MM.1S (cell line): Measurements from ENCODE around the gene PRKCE.

ENCODE experiments used
- DNase-seq: peaks from one replicate; pipeline ENCODE4 v3.0.0-alpha.2; 2015
- H2AFZ ChIP-seq: fragments of 300-600 bp; sonication (generic); 2 replicates; pipeline ENCODE4 v1.6.0; 2016; ENCODE audit warnings: antibody characterized with exemption, low read length
- H3F3A ChIP-seq: fragments of 300-600 bp; sonication (generic); 2 replicates; pipeline ENCODE4 v1.6.1; 2016; ENCODE audit warnings: mild to moderate bottlenecking, antibody characterized with exemption, low read length, moderate library complexity, mixed read lengths; ENCODE audit not compliant: insufficient read depth
- H3K27ac ChIP-seq: fragments of 300-600 bp; sonication (generic); 2 replicates; pipeline ENCODE4 v1.5.1; 2016; ENCODE audit warnings: mild to moderate bottlenecking, low read length
- H3K27me3 ChIP-seq: fragments of 300-600 bp; sonication (generic); replicated peaks from 2 replicates; pipeline ENCODE4 v1.6.0; 2016; ENCODE audit warnings: low read length; ENCODE audit not compliant: insufficient read depth
- H3K36me3 ChIP-seq: fragments of 300-600 bp; sonication (generic); replicated peaks from 2 replicates; pipeline ENCODE4 v1.6.1; 2016; ENCODE audit warnings: mild to moderate bottlenecking, low read length, mixed read lengths; ENCODE audit not compliant: insufficient read depth
- H3K4me1 ChIP-seq: fragments of 300-600 bp; sonication (generic); 2 replicates; pipeline ENCODE4 v1.6.1; 2016; ENCODE audit warnings: low read length, mixed read lengths
- H3K4me2 ChIP-seq: fragments of 300-600 bp; sonication (generic); 2 replicates; pipeline ENCODE4 v1.6.0; 2016; ENCODE audit warnings: low read depth, low read length
- H3K4me3 ChIP-seq: fragments of 300-600 bp; sonication (generic); 2 replicates; pipeline ENCODE4 v1.5.1; 2016; ENCODE audit warnings: low read length, mixed read lengths
- H3K79me2 ChIP-seq: fragments of 300-600 bp; sonication (generic); 2 replicates; pipeline ENCODE4 v1.6.1; 2016; ENCODE audit warnings: mixed run types, low read length, mixed read lengths
- H3K9ac ChIP-seq: fragments of 300-600 bp; sonication (generic); 2 replicates; pipeline ENCODE4 v1.6.1; 2016; ENCODE audit warnings: low read length, mixed read lengths
- H3K9me2 ChIP-seq: fragments of 300-600 bp; sonication (generic); replicated peaks from 2 replicates; pipeline ENCODE4 v1.6.1; 2016; ENCODE audit warnings: mild to moderate bottlenecking, low read length, mixed read lengths; ENCODE audit not compliant: insufficient read depth
- H3K9me3 ChIP-seq: fragments of 300-600 bp; sonication (generic); replicated peaks from 2 replicates; pipeline ENCODE4 v1.6.1; 2016; ENCODE audit warnings: mild to moderate bottlenecking, low read length, mixed read lengths; ENCODE audit not compliant: insufficient read depth
- H4K20me1 ChIP-seq: fragments of 300-600 bp; sonication (generic); 2 replicates; pipeline ENCODE4 v1.6.1; 2016; ENCODE audit warnings: mild to moderate bottlenecking, low read length, moderate library complexity, mixed read lengths; ENCODE audit not compliant: insufficient read depth
- EZH2 ChIP-seq: fragments of 300-600 bp; sonication (generic); optimal IDR thresholded peaks from 2 replicates; pipeline ENCODE3; 2017; ENCODE audit warnings: low read depth, mild to moderate bottlenecking, antibody characterized with exemption, low read length, mixed read lengths
- EZH2phosphoT487 ChIP-seq: fragments of 300-600 bp; sonication (generic); IDR thresholded peaks from 2 replicates; pipeline ENCODE4 v1.6.1; 2018; ENCODE audit warnings: antibody characterized with exemption, low read length
- TF ChIP-seq, protein P1 (sequence below): fragments of 300-600 bp; sonication (generic); IDR thresholded peaks from 2 replicates; pipeline ENCODE4 v1.5.1; 2016; ENCODE audit warnings: antibody characterized with exemption, low read length, mixed read lengths

PRKCE gene

DNA sequence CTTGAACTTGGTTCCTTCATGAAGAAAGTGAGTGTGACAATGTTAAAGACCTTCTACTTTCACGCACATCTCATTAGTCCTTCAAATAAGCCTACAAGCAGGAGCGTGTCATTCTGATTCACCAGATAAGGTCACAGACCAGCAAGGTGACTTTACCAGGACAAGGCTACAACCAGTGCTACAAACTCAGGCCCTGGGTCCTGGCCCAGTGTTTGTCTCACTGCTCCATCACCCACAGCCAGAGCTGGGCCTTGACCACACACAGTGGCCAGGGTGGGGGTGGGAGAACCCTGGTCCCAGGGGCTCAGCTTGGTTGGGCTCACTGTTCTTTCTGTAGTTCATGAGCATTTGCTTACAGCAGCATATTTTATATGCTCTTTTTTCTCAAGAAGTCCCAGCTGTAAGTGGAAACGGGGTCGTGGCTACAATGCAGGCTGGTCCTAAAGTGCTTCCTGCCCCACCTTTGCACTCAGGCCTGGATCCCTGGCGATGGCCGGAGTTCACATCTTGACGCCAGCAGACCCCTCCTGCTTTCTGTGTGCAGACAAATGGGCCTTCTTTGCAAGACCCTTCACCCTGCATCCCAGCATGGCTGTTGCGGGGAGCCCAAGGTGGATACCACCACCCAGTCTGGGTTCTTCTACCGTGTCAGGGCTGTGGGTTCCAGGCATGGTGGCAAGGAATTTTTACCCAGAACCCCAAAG is 492.1 kb downstream of the PRKCE start:
- Histone ChIP-seq H3K9me3 (no peaks in the 10 kb centered on the region), H3K79me2 (no peaks in the 10 kb centered on the region), H2AFZ (no peak overlapping the region), H3F3A (no peaks in the 10 kb centered on the region), H3K4me1 (no peaks in the 10 kb centered on the region), H3K9me2 (no peaks in the 10 kb centered on the region), H3K4me3 (no peak overlapping the region), H3K36me3 (no peaks in the 10 kb centered on the region), H3K4me2 (no peak overlapping the region), H3K9ac (no peak overlapping the region), H3K27me3 (no peaks in the 10 kb centered on the region), H4K20me1 (no peaks in the 10 kb centered on the region), H3K27ac (no peak overlapping the region)
- DNase-seq: no peak
- TF ChIP-seq EZH2phosphoT487 (no peak), EZH2 (no peak)
- TF ChIP-seq, protein P1, sequence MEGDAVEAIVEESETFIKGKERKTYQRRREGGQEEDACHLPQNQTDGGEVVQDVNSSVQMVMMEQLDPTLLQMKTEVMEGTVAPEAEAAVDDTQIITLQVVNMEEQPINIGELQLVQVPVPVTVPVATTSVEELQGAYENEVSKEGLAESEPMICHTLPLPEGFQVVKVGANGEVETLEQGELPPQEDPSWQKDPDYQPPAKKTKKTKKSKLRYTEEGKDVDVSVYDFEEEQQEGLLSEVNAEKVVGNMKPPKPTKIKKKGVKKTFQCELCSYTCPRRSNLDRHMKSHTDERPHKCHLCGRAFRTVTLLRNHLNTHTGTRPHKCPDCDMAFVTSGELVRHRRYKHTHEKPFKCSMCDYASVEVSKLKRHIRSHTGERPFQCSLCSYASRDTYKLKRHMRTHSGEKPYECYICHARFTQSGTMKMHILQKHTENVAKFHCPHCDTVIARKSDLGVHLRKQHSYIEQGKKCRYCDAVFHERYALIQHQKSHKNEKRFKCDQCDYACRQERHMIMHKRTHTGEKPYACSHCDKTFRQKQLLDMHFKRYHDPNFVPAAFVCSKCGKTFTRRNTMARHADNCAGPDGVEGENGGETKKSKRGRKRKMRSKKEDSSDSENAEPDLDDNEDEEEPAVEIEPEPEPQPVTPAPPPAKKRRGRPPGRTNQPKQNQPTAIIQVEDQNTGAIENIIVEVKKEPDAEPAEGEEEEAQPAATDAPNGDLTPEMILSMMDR: no peak

DNA sequence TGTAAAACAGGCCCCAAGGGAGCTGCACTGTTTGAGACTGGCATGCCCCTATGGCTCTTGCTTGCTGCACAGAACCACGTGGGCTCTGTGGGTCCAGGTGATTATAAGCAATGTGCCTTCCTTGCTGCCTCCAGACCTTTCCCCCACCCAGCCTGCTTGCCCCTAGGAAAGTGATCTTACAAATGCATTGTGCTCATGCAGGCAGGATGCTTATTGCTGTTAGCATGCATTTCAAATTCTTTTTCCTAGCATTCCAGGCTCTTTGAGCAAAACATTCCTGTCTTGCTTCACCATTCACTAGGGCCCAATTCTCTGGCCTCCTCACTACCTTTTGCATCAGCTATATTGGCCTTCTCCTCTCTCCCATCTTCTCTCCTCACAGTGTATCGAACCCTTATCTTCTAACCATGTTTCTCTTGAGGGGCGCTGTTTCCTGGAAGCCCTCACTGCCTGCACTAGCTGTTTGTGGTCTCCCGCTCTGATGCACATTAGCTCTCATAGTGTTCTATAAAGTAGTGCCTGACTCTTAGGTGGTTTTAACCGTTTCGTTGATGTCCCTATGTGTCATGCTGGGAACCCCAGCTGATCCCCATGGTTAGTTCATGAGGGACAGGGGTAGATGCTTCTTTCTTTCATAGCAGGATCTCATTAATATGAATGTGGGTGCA is 492.8 kb downstream of the PRKCE start:
- H3K4me1 ChIP-seq: no peaks in the 10 kb centered on the region
- no peaks in the 10 kb centered on the region for H3K27me3 ChIP-seq
- H3K9me2 ChIP-seq: no peaks in the 10 kb centered on the region
- no peaks in the 10 kb centered on the region for H3K79me2 ChIP-seq
- no peaks in the 10 kb centered on the region for H3K36me3 ChIP-seq
- no peak overlapping the region for H2AFZ ChIP-seq
- TF ChIP-seq EZH2phosphoT487 (no peak), EZH2 (no peak)
- TF ChIP-seq, protein P1: no peak
- H3F3A ChIP-seq: no peaks in the 10 kb centered on the region
- DNase-seq: no peak
- H3K27ac ChIP-seq: no peak overlapping the region
- H4K20me1 ChIP-seq: no peaks in the 10 kb centered on the region
- no peak overlapping the region for H3K4me3 ChIP-seq
- no peak overlapping the region for H3K9ac ChIP-seq
- H3K4me2 ChIP-seq: no peak overlapping the region
- H3K9me3 ChIP-seq: no peaks in the 10 kb centered on the region

- Histone ChIP-seq H3K9me2 (no peaks in the 10 kb centered on the region), H4K20me1 (no peaks in the 10 kb centered on the region), H3K27me3 (no peaks in the 10 kb centered on the region), H3K9me3 (no peaks in the 10 kb centered on the region), H3K4me3 (no peak overlapping the region), H3K9ac (no peak overlapping the region), H3F3A (no peaks in the 10 kb centered on the region), H3K4me1 (no peaks in the 10 kb centered on the region), H3K79me2 (no peaks in the 10 kb centered on the region), H3K36me3 (no peaks in the 10 kb centered on the region), H3K4me2 (no peak overlapping the region), H2AFZ (no peak overlapping the region), H3K27ac (no peak overlapping the region)
- no peak for DNase-seq
- TF ChIP-seq, protein P1: no peak
- no peak for TF ChIP-seq EZH2phosphoT487
- no peak for TF ChIP-seq EZH2
These were observed 493.5 kb downstream of the PRKCE start for GRCh38 chr2:46145017-46145416.
